GM19239 (cell line): Measurements from ENCODE around the gene TRAFD1.

Source experiments
- DNase-seq: peaks from one replicate; pipeline ENCODE4 v3.0.0; 2011; ENCODE audit warnings: low spot score; ENCODE audit not compliant: insufficient read length
- FAIRE-seq: peaks from 2 replicates; lab custom pipeline; 2011; peaks lifted over from hg19 to GRCh38; lab: Jason Lieb, UNC

TRAFD1 gene

DNA sequence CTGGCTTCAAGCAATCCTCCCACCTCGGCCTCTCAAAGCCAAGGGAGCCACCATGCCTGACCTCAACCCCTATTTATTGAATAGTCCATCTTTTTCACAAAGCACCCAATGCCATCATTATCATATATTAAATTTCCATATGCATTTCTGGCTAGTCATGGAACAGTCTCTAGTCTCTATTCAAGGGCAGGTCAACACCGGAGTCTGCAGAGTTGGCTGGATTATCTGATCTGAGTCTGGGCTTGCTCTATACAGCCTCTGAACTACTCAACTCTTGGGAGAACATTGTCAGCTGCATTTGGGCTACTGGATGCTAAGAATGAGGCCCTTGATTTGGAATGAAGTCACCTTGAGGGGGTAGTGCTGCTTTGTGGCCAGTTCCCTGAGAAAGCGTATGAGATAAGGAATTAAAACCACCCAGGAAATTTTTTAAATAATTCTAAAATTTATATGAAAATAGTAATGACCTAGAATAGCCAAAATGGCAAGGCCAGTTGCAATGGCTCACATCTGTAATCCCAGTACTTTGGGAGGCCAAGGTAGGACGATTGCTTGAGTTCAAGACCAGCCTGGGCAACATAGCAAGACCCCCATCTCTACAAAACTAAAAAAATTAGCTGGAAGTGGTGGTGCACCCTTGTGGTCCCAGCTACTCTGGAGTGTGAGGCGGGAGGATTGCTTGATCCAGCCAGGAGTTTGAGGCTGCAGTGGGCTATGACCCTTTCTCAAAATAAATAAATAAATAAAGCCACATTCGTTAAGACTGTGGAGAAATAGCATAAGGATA lies 9.9 kb upstream of the TRAFD1 start:
- DNase-seq, result no peak
- FAIRE-seq, result no peak

GRCh38 chr12:112116232-112117060 lies 8.9 kb upstream of the TRAFD1 start:
- no peak for FAIRE-seq

GRCh38 chr12:112117685-112118084 lies 7.7 kb upstream of the TRAFD1 start:
- FAIRE-seq, result no peak
- no peak for DNase-seq

More at GRCh38 chr12:112116232-112117060, 8.9 kb upstream of the TRAFD1 start:
- DNase-seq, result no peak

DNA sequence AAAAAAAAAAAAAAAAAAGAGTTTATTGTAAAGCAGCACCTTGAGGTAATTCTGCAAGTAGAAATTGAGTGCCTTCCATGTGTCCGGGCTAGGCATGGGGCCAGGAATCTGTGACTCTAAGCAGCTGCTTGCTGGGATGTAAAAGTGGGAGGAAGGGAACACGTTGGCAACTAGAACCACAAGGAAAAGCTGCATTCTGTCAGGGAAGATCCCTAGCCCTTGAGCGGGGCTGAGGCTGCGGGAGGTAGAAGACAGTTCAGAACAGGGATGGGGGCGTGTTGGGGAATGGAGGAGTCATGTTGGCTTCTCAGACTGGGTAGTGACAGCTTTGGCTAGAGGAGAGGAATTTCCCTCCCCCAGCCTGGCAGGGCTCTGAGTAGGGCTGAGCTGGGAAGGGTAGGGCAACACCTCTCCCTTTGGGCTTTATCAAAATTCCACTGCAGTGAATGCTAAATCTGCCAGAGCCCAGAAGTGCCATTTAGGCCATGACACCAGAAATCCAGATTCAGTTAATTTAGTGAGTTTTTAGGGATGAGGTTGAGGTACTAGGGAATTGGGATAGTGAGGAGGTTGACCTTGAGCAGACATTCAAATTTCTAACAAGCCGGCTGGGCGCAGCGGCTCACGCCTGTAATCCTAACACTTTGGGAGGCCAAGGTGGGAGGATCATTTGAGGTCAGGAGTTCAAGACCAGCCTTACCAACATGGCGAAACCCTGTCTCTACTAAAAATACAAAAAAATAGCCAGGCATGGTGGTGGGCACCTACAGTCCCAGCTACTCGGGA lies 3.4 kb upstream of the TRAFD1 start:
- DNase-seq, result no peak
- FAIRE-seq, result no peak

- FAIRE-seq (no peak), DNase-seq (no peak)
Measured at GRCh38 chr12:112122823-112123690, 2.3 kb upstream of the TRAFD1 start.

GRCh38 chr12:112124918-112125249 lies 476 bp upstream of the TRAFD1 start:
- FAIRE-seq, result no peak
- no peak for DNase-seq

- no peak for FAIRE-seq
- DNase-seq, result no peak
Measured at GRCh38 chr12:112126000-112126438, 659 bp downstream of the TRAFD1 start.

DNA sequence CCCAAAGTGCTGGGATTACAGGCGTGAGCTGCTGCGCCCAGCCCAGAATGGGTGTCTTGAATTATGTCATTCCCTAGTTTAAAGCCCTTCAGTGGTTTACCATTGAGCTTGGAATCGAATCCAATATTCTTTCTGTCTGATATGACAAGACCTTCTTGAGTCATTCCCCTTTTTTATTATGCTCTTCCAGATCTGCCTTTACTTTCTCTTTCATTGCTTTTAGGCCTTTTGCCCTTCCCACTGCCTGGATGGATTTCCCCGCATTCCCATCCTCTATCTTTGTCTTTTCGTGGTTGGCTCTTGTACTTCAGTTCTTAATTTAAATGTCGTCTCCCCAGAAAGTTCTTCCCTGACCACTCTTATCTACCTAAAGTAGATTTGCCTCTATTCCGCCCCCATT lies 1.6 kb downstream of the TRAFD1 start:
- no peak for FAIRE-seq
- no peak for DNase-seq

DNA sequence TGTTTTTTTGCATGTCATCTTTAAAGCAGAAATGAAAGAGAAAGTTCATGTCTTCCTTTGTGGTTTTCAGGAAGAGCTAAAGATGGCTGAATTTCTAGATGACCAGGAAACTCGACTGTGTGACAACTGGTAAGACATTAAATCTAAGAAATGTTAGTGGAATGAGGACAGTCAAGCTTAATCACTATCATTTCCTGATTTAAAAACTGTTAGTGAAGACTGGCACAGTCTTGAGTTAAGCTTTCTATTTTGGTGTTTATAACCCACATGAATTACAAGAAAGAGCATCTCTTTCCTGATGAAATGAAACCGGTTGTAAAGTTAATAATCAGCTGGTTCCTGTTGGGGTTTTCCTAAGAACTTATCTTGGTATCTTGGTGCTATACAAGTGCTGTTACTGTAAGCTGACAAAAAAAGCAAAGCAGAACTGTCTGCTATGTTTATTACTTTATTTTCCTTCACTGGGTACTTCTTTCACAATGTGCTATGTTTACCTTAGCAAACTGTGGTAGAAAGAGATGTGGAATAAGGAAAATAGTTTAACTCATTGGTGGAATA lies 5.2 kb downstream of the TRAFD1 start:
- peak; percentile 80 for FAIRE-seq
- DNase-seq, result peak; percentile 21

DNA sequence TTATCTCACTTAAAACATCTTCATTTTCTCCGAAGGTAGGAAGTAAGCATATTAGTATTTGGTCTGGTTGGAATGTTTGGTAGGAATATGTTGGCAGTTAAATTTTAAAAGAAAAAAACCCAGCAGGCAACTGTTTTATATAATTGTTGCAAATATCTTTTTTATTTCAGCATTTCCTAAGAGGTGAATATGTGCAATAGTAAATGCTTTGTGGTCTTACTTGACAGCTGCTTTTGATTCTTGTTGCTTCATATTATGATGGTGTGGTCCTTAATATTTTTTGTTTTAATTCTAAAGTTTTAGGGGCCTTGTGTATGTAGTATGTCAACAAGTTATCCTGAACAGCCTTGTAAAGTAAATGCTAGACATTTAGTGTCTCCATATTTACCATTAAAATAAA lies 6.3 kb downstream of the TRAFD1 start:
- peak; percentile 48 for FAIRE-seq

DNA sequence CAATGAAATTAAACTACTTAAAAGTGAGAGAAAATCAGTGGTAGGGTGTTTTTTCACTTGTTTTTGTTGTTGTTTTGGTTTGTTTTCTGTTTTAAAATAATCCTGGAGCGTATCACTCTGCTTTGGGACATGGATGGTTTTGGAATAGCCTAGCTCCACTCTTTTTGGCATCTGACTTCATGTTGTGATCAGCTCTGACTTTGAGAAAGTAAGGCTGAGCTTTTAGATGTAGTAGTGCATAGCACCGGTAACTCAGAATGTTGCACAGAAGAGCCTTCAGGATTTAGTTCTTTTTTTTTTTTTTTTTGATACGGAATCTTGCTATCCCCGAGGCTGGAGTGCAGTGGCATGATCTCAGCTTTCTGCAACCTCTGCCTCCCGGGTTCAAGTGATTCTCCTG lies 8.1 kb downstream of the TRAFD1 start:
- FAIRE-seq (no peak), DNase-seq (no peak)

More for the DNA sequence above, 6.3 kb downstream of the TRAFD1 start:
- no peak for DNase-seq

DNA sequence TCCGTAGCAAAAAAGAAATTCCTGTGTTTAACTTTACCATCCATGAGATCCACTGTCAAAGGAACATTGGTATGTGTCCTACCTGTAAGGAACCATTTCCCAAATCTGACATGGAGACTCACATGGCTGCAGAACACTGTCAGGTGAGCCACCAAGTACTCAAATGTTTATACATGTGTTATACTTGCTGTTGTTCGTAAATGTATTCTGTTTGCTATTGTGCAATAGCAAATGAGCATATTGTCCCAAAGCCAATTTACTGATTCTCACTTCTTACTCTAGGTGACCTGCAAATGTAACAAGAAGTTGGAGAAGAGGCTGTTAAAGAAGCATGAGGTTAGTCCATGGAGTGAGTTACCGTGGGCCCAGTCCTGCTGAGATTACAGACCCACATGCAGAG lies 9.4 kb downstream of the TRAFD1 start:
- FAIRE-seq, result no peak
- no peak for DNase-seq

DNA sequence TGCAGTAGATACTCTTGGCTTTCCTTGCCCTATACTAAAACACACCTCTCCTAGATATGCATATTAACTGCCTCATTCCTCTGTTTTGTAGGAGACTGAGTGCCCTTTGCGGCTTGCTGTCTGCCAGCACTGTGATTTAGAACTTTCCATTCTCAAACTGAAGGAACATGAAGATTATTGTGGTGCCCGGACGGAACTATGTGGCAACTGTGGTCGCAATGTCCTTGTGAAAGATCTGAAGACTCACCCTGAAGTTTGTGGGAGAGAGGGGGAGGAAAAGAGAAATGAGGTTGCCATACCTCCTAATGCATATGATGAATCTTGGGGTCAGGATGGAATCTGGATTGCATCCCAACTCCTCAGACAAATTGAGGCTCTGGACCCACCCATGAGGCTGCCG lies 15.4 kb downstream of the TRAFD1 start:
- FAIRE-seq (no peak), DNase-seq (no peak)

DNA sequence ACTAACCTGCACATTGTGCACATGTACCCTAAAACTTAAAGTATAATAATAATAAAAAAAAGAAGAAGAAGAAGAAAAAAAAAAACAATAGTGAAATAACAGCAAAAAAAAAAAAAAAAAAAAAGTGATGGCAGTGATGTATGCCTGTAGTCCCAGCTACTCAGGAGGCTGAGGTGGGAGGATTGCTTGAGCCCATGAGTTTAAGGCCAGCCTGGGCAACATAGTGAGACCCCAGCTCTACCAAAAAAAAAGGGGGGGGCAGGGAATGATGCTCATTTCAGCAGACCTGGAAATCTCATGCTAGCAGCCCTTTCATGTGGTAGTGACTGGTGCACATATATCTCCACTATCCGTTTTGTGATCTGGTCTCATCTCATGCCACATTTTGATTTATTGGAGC lies 20.8 kb downstream of the TRAFD1 start:
- no peak for DNase-seq
- FAIRE-seq, result no peak

DNA sequence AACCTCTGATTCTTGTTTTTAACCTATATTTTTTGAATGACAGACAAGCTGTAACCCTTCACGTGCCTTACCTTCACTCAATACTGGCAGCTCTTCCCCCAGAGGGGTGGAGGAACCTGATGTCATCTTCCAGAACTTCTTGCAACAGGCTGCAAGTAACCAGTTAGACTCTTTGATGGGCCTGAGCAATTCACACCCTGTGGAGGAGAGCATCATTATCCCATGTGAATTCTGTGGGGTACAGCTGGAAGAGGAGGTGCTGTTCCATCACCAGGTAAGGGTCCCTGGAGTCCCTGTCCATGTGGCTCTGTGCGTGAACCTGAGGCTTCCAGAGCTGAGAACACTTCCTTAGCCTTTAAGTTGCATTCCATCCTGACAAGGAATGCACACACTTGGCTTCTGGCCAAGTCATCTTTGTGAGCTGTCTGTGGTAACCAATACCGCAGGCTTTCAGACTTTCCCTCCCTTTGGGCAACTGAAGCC lies 22.7 kb downstream of the TRAFD1 start:
- FAIRE-seq (no peak), DNase-seq (no peak)

- FAIRE-seq (no peak), DNase-seq (no peak)
Measured at GRCh38 chr12:112149596-112149995, 24.2 kb downstream of the TRAFD1 start.

GRCh38 chr12:112151766-112152541 lies 26.6 kb downstream of the TRAFD1 start:
- DNase-seq (no peak), FAIRE-seq (no peak)

GRCh38 chr12:112153181-112153892 lies 28.0 kb downstream of the TRAFD1 start:
- FAIRE-seq, result no peak
- no peak for DNase-seq
